Measurements from ENCODE around the gene HOXB8. TPM values are rescaled to one million over a fixed set of nuclear protein-coding genes. Genes with fewer than 3 reads are reported as not detected.

Gene HOXB8
- total and polyA plus RNA-seq, 8 donors = 0.09 to 0.15 (median 0.12) TPM; not detected in 5

- Histone ChIP-seq H3K4me3 (peak within 1 kb of the TSS in 2 of 4 donors; percentile 7 to 35), H3K9me3 (no peaks in the 10 kb centered on the region), H3K4me1 (peaks cover 0 to 5% (median 0%) of the 10 kb centered on the region in 3 donors), H3K27me3 (peaks cover 0 to 69% (median 9%) of the 10 kb centered on the region in 4 donors), H3K36me3 (no peaks in the 10 kb centered on the region), H3K27ac (peak within 1 kb of the TSS in 2 of 4 donors; percentile 30 to 44)
- intact Hi-C loops (cut with DNase I) = loop anchor here in 1 of 3 donors (10.0 kb wide), 1 partner anchor 238 kb away; no protein-coding TSS in a partner anchor
- ATAC-seq = peak in 2 of 4 donors; percentile 8 to 12
- WGBS, 2 donors = 5% methylated on average over 50 of the region's 50 CpGs
- DNase-seq = no peak
- no peak for TF ChIP-seq CTCF (IDR thresholded peaks at IDR 0.05)
- FAIRE-seq = no peak
Measured at GRCh38 chr17:48593126-48593829, 21.8 kb downstream of the HOXB8 start, which contains the start of gene HOXB5. HOXB5 (minus strand) TSS chr17:48593779; CDS start chr17:48593682, 97 bp downstream.

- no peaks in the 10 kb centered on the region for H3K9me3 ChIP-seq
- peak overlapping the region in 1 of 4 donors; percentile 23 for H3K27ac ChIP-seq
- H3K4me1 ChIP-seq = peaks cover 0 to 5% (median 0%) of the 10 kb centered on the region in 3 donors
- DNase-seq (no peak), FAIRE-seq (no peak), ATAC-seq (peak in 1 of 4 donors; percentile 29)
- peaks cover 0 to 63% (median 9%) of the 10 kb centered on the region in 4 donors for H3K27me3 ChIP-seq
- WGBS, 2 donors = 13% methylated on average over 13 to 14 of the region's 14 CpGs
- H3K36me3 ChIP-seq = no peaks in the 10 kb centered on the region
- no peak for TF ChIP-seq CTCF (IDR thresholded peaks at IDR 0.05)
- intact Hi-C loops (cut with DNase I) = loop anchor here in 1 of 3 donors (10.0 kb wide), 1 partner anchor 238 kb away; no protein-coding TSS in a partner anchor
- H3K4me3 ChIP-seq = peak overlapping the region in 1 of 4 donors; percentile 35
Measured at GRCh38 chr17:48592577-48592976, 22.5 kb downstream of the HOXB8 start.

GRCh38 chr17:48592057-48592514 is 23.0 kb downstream of the HOXB8 start:
- TF ChIP-seq CTCF (IDR thresholded peaks at IDR 0.05) = no peak
- peak in 1 of 6 donors; percentile 37 for DNase-seq
- Histone ChIP-seq H3K27me3 (peaks cover 0 to 63% (median 9%) of the 10 kb centered on the region in 4 donors), H3K4me1 (peaks cover 0 to 5% (median 0%) of the 10 kb centered on the region in 3 donors), H3K27ac (peak overlapping the region in 1 of 4 donors; percentile 23), H3K9me3 (no peaks in the 10 kb centered on the region), H3K4me3 (peak overlapping the region in 1 of 4 donors; percentile 35), H3K36me3 (no peaks in the 10 kb centered on the region)
- 20 to 23% methylated on average over 32 to 33 of the region's 33 CpGs for WGBS, 2 donors
- intact Hi-C loops (cut with DNase I) = loop anchor here in 1 of 3 donors (10.0 kb wide), 1 partner anchor 237 kb away; no protein-coding TSS in a partner anchor
- ATAC-seq = no peak
- no peak for FAIRE-seq

GRCh38 chr17:48591255-48592056 is 23.6 kb downstream of the HOXB8 start:
- H3K9me3 ChIP-seq = no peaks in the 10 kb centered on the region
- ATAC-seq (no peak), FAIRE-seq (no peak), DNase-seq (peak in 1 of 6 donors; percentile 7)
- WGBS, 2 donors = 83 to 86% methylated on average over 10 of the region's 10 CpGs
- peaks cover 0 to 64% (median 7%) of the 10 kb centered on the region in 4 donors for H3K27me3 ChIP-seq
- H3K4me3 ChIP-seq = no peak overlapping the region
- H3K27ac ChIP-seq = peak overlapping the region in 1 of 4 donors; percentile 23
- no peaks in the 10 kb centered on the region for H3K36me3 ChIP-seq
- no peak for TF ChIP-seq CTCF (IDR thresholded peaks at IDR 0.05)
- peaks cover 0 to 4% (median 0%) of the 10 kb centered on the region in 3 donors for H3K4me1 ChIP-seq
- intact Hi-C loops (cut with DNase I) = loop anchor here in 1 of 3 donors (10.0 kb wide), 1 partner anchor 237 kb away; no protein-coding TSS in a partner anchor

Measured in pancreas (tissue), 10 donors.